HepG2 (cell line): ENCODE data around the gene ARL5C. TPM values are rescaled to one million over a fixed set of nuclear protein-coding genes. Genes with fewer than 3 reads are reported as not detected.

ENCODE experiments used
- BRD4 ChIP-seq: sonication (generic); formaldehyde crosslinking; IDR thresholded peaks from 2 replicates; pipeline ENCODE4 v1.4.0; 2020; ENCODE audit warnings: missing genetic modification reagents
- FOXM1 ChIP-seq: sonication (generic); formaldehyde crosslinking; IDR thresholded peaks from 2 replicates; pipeline ENCODE4 v1.5.0; 2020; ENCODE audit warnings: missing genetic modification reagents
- HMGA1 ChIP-seq: sonication (generic); formaldehyde crosslinking; conservative IDR thresholded peaks from 2 replicates; pipeline ENCODE4 v1.4.0; 2020; ENCODE audit warnings: missing genetic modification reagents
- MAF1 ChIP-seq: sonication (generic); formaldehyde crosslinking; IDR thresholded peaks from 2 replicates; pipeline ENCODE4 v1.5.0; 2020; ENCODE audit warnings: missing genetic modification reagents, borderline replicate concordance
- MBD4 ChIP-seq: IDR thresholded peaks from 2 replicates; pipeline ENCODE4 v1.6.1; 2012; ENCODE audit warnings: low read length, inconsistent platforms, borderline replicate concordance
- PHB2 ChIP-seq: fragments of 450-650 bp; IDR thresholded peaks from 2 replicates; pipeline ENCODE4 v1.6.1; 2018; ENCODE audit not compliant: partially characterized antibody
- RBM22 ChIP-seq: fragments of 200-400 bp; formaldehyde crosslinking; optimal IDR thresholded peaks from 2 replicates; pipeline ENCODE3; 2017; ENCODE audit warnings: mild to moderate bottlenecking, low read length, moderate library complexity
- RFX1 ChIP-seq: fragments of 450-650 bp; IDR thresholded peaks from 2 replicates; pipeline ENCODE4 v1.6.1; 2017
- TAF1 ChIP-seq: sonication (generic); formaldehyde crosslinking; IDR thresholded peaks from 2 replicates; pipeline ENCODE4 v1.4.0; 2020; ENCODE audit warnings: missing genetic modification reagents
- TRIM24 ChIP-seq: sonication (generic); formaldehyde crosslinking; IDR thresholded peaks from 2 replicates; pipeline ENCODE4 v1.8.0; 2022; ENCODE audit warnings: mild to moderate bottlenecking, missing genetic modification reagents
- U2AF1 ChIP-seq: fragments of 200-400 bp; formaldehyde crosslinking; optimal IDR thresholded peaks from 2 replicates; pipeline ENCODE3; 2017; ENCODE audit warnings: mild to moderate bottlenecking, low read depth, low read length
- ZNF263 ChIP-seq: sonication (generic); formaldehyde crosslinking; IDR thresholded peaks from 2 replicates; pipeline ENCODE4 v1.4.0; 2020; ENCODE audit warnings: missing genetic modification reagents
- ZNF484 ChIP-seq: sonication (generic); formaldehyde crosslinking; IDR thresholded peaks from 2 replicates; pipeline ENCODE4 v1.5.1; 2020; ENCODE audit warnings: mild to moderate bottlenecking, low read depth, missing genetic modification reagents, borderline replicate concordance
- ZSCAN22 ChIP-seq: sonication (generic); formaldehyde crosslinking; IDR thresholded peaks from 2 replicates; pipeline ENCODE4 v1.4.0; 2020; ENCODE audit warnings: mild to moderate bottlenecking, missing genetic modification reagents
- polyA plus RNA-seq, 8 experiments: library from polyadenylated mRNA; depleted of rRNA in 3 of 8; stranded (reverse) in 7 of 8; unstranded in 1 of 8; fragments of >200 nt; fragmentation: Illumina TruSeq in 4 of 8; extraction: Trizol in 4 of 8; gene quantifications; 2 replicates each; pipeline versions ENCODE4 v1.2.1 to v1.2.3, GENCODE V29; 2011 to 2016; ENCODE audit warnings: low read depth in 4 of 8, missing spikeins in 1 of 8, mixed read lengths in 1 of 8; ENCODE audit not compliant: insufficient read depth in 1 of 8
- total RNA-seq, 5 experiments: library from RNA; depleted of rRNA; stranded (reverse); fragments of >200 nt; fragmentation: Illumina TruSeq; extraction: Trizol; gene quantifications; 2 replicates each; pipeline ENCODE4 v1.2.3, GENCODE V29; 2016; ENCODE audit warnings: low read depth in 1 of 5
- TF ChIP-seq, protein P1 (sequence below): sonication (generic); formaldehyde crosslinking; IDR thresholded peaks from 2 replicates; pipeline ENCODE4 v1.5.0; 2020; ENCODE audit warnings: mild to moderate bottlenecking, missing genetic modification reagents, borderline replicate concordance
- TF ChIP-seq, protein P2 (sequence below): sonication (generic); formaldehyde crosslinking; IDR thresholded peaks from 2 replicates; pipeline ENCODE4 v1.4.0; 2020; ENCODE audit warnings: missing genetic modification reagents, borderline replicate concordance
- TF ChIP-seq, protein P3 (sequence below): sonication (generic); formaldehyde crosslinking; IDR thresholded peaks from 2 replicates; pipeline ENCODE4 v1.8.0; 2022; ENCODE audit warnings: missing genetic modification reagents, mild to moderate bottlenecking, inconsistent platforms, borderline replicate concordance

The ARL5C gene
- total and polyA plus RNA-seq, 2 of the 13 experiments (the other 11 are each of a cell fraction or from before 2014, with no cell fraction given) = not detected

DNA sequence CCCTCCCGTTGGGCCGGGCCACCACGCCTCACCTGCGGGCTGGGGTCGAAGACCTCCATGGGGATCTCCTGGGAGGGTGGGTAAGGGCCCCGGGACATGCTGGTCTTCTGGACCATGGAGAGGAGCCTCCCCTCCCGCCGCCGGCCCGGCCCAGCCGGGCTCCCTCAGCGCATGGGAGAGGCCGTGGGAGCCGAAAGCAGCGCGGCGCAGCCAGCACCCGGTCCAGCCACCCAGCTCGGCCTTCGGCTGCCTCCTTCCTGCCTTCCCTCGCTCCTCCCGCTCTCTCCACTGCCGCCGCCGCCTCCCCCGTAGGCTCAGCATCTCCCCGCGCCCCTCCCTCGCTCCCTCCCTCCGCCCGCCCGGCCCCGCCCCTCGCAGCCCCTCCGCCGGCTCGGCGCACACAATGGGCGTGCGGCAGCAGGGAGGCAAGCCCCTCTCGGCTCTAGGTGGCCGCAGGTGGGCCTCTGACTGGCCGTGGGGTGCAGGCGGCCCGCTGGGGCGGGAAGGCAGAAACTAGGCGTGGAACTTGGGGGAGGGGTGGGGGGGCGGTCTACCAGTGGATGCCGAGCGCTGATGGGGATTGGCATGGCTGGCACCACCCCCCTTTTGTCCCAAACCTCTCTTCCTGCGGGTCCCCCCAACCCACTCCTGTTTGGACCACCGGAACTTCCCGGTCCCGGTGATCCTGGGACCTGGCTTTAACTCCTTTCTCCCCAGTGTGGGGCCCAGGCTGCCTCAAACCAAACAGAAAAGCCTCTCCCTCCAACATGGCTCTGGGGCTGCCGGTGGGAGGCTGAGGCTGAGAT is 31.6 kb upstream of the ARL5C start, which contains the start of gene CACNB1 (continued):
- TF ChIP-seq, protein P1, sequence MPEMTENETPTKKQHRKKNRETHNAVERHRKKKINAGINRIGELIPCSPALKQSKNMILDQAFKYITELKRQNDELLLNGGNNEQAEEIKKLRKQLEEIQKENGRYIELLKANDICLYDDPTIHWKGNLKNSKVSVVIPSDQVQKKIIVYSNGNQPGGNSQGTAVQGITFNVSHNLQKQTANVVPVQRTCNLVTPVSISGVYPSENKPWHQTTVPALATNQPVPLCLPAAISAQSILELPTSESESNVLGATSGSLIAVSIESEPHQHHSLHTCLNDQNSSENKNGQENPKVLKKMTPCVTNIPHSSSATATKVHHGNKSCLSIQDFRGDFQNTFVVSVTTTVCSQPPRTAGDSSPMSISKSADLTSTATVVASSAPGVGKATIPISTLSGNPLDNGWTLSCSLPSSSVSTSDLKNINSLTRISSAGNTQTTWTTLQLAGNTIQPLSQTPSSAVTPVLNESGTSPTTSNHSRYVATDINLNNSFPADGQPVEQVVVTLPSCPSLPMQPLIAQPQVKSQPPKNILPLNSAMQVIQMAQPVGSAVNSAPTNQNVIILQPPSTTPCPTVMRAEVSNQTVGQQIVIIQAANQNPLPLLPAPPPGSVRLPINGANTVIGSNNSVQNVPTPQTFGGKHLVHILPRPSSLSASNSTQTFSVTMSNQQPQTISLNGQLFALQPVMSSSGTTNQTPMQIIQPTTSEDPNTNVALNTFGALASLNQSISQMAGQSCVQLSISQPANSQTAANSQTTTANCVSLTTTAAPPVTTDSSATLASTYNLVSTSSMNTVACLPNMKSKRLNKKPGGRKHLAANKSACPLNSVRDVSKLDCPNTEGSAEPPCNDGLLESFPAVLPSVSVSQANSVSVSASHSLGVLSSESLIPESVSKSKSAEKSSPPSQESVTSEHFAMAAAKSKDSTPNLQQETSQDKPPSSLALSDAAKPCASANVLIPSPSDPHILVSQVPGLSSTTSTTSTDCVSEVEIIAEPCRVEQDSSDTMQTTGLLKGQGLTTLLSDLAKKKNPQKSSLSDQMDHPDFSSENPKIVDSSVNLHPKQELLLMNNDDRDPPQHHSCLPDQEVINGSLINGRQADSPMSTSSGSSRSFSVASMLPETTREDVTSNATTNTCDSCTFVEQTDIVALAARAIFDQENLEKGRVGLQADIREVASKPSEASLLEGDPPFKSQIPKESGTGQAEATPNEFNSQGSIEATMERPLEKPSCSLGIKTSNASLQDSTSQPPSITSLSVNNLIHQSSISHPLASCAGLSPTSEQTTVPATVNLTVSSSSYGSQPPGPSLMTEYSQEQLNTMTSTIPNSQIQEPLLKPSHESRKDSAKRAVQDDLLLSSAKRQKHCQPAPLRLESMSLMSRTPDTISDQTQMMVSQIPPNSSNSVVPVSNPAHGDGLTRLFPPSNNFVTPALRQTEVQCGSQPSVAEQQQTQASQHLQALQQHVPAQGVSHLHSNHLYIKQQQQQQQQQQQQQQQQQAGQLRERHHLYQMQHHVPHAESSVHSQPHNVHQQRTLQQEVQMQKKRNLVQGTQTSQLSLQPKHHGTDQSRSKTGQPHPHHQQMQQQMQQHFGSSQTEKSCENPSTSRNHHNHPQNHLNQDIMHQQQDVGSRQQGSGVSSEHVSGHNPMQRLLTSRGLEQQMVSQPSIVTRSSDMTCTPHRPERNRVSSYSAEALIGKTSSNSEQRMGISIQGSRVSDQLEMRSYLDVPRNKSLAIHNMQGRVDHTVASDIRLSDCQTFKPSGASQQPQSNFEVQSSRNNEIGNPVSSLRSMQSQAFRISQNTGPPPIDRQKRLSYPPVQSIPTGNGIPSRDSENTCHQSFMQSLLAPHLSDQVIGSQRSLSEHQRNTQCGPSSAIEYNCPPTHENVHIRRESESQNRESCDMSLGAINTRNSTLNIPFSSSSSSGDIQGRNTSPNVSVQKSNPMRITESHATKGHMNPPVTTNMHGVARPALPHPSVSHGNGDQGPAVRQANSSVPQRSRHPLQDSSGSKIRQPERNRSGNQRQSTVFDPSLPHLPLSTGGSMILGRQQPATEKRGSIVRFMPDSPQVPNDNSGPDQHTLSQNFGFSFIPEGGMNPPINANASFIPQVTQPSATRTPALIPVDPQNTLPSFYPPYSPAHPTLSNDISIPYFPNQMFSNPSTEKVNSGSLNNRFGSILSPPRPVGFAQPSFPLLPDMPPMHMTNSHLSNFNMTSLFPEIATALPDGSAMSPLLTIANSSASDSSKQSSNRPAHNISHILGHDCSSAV (CRISPR knock-in tag) = no peak
- TF ChIP-seq U2AF1 (no peak), MBD4 (no peak), FOXM1 (CRISPR knock-in tag) (no peak), TRIM24 (CRISPR knock-in tag) (no peak), ZSCAN22 (CRISPR knock-in tag) (no peak), ZNF484 (no peak), ZNF263 (CRISPR knock-in tag) (no peak), RBM22 (no peak), HMGA1 (CRISPR knock-in tag) (no peak), TAF1 (CRISPR knock-in tag) (peak; percentile 50; the same call in 1 of the 2 replicates), RFX1 (no peak), BRD4 (CRISPR knock-in tag) (no peak), PHB2 (no peak), MAF1 (CRISPR knock-in tag) (no peak)
- TF ChIP-seq, protein P2, sequence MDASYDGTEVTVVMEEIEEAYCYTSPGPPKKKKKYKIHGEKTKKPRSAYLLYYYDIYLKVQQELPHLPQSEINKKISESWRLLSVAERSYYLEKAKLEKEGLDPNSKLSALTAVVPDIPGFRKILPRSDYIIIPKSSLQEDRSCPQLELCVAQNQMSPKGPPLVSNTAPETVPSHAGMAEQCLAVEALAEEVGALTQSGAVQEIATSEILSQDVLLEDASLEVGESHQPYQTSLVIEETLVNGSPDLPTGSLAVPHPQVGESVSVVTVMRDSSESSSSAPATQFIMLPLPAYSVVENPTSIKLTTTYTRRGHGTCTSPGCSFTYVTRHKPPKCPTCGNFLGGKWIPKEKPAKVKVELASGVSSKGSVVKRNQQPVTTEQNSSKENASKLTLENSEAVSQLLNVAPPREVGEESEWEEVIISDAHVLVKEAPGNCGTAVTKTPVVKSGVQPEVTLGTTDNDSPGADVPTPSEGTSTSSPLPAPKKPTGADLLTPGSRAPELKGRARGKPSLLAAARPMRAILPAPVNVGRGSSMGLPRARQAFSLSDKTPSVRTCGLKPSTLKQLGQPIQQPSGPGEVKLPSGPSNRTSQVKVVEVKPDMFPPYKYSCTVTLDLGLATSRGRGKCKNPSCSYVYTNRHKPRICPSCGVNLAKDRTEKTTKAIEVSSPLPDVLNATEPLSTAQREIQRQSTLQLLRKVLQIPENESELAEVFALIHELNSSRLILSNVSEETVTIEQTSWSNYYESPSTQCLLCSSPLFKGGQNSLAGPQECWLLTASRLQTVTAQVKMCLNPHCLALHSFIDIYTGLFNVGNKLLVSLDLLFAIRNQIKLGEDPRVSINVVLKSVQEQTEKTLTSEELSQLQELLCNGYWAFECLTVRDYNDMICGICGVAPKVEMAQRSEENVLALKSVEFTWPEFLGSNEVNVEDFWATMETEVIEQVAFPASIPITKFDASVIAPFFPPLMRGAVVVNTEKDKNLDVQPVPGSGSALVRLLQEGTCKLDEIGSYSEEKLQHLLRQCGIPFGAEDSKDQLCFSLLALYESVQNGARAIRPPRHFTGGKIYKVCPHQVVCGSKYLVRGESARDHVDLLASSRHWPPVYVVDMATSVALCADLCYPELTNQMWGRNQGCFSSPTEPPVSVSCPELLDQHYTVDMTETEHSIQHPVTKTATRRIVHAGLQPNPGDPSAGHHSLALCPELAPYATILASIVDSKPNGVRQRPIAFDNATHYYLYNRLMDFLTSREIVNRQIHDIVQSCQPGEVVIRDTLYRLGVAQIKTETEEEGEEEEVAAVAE (CRISPR knock-in tag) = no peak
- TF ChIP-seq, protein P3, sequence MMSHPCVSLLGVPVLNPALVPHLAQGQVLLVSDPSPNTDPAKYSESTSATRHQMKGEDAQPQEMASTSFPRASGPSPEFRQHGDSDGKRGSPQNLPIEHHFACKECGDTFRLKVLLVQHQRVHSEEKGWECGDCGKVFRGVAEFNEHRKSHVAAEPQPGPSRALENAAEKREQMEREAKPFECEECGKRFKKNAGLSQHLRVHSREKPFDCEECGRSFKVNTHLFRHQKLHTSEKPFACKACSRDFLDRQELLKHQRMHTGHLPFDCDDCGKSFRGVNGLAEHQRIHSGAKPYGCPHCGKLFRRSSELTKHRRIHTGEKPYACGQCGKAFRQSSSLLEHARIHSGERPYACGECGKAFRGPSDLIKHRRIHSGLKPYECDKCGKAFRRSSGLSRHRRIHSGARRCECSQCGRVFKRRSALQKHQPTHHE (CRISPR knock-in tag) = peak; percentile 26; the same call in 1 of the 2 replicates
